SK-N-DZ (cell line): Measurements from ENCODE around the gene GRID1.
"Not testable (repeated sequence)": the region's sequence is repeated elsewhere in the genome, so short reads cannot be mapped to it uniquely, and the experiment has no call there.

Experiments used
- DNase-seq: peaks from one replicate; pipeline ENCODE4 v3.0.0-alpha.2; 2015; ENCODE audit warnings: low spot score

The GRID1 gene

GRCh38 chr10:86085136-86085535 is 281.5 kb downstream of the GRID1 start:
- DNase-seq = no peak

DNA sequence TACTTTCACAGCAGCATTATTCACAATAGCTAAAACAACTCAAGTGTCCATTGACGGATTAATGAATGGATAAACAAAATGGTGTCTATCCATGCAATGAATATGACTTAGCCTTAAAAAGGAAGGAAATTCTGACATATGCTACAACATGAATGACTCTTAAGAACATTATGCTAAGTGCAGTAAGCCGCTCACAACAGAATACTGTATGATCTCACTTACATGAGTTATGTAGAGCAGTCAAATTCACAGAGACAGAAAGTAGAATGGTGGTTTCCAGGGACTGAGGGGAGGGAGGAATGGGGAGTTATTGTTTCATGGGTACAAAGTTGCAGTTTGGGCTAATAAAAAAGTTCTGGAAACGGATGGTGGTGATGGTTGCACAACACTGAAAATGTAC is 282.0 kb downstream of the GRID1 start:
- no peak for DNase-seq

DNA sequence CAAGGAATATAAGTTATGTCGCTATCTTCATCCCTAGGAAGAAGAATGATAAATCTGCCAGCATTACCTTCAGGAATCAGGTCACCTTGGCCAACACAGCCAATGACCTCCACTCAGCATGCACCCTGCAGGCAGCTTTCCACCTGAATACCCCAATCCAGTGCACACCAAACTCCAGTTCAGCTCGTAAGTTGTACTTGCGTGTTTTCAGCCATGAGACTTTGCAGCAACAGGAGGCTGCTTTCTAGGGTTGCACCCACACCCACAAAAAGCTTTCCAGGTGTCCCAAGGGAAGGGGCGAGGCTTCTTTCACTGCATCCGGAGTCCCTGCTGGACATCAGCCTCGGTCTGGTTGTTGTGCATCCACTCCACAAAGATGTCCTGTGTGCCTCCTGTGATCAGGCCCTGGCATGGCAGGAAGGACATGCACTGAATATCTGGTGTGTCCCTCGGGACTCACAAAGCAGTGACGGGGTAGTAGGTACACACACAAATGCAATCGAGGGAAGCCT is 282.9 kb downstream of the GRID1 start:
- no peak for DNase-seq

GRCh38 chr10:86083206-86083605 is 283.4 kb downstream of the GRID1 start:
- no peak for DNase-seq

- DNase-seq = no peak
Observed at GRCh38 chr10:86082556-86082955, 284.0 kb downstream of the GRID1 start.

DNA sequence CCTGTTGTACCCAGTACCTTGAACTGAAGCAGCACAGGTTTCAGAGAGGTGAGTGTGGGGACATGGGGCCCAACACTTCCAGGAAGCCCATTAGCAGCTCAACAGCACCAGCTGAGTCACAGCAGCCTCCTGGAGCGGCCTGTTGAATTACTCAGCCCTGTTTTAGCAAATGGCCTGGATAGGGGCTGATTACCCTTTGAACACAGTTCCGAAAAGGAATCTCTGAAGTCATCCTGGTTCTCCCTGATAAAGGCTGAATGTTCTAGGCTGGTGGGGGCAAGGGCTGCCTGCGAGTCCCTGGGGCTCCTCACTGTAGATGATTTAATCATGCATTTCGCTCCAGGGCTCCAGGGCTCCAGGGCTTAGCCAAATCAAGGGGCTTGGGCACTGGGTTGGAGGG is 287.5 kb downstream of the GRID1 start:
- no peak for DNase-seq

GRCh38 chr10:86078639-86079035 is 288.0 kb downstream of the GRID1 start:
- DNase-seq = no peak

DNA sequence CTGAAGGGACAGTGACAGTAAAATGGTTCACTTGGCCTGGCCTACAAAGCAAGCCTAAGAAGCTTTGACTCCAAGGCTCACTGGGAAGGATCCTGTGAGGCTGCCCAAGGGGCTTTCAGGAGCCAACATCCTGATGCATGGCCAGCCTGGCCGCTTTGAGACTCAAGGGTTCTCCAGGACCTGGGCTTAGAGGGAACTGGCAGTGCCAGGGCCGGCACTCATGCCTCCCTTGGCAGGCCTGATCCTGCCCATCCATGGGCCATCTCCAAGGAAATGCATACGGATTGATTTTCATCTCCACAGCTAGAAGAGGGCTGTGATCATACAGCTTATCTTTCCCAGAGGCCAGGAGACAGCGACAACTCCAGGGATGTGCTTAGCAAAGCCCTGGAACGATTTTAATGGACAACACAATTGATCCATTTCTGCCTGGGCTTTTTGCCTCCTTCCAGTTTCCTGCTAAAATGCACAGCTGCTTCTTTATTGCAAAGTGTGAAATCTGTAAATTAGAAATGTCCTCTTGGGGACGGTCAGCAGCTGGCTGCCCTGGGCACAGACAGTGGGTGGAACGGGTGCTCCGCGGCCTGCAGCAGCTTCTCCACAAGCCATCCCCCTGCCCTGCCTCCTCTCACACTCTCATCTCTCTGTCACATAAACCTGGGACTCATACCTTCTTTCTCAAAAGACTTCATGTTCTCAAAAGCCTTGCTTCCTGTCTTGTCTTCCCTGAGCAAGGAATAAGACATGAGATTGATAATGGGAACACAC is 288.5 kb downstream of the GRID1 start:
- no peak for DNase-seq

DNA sequence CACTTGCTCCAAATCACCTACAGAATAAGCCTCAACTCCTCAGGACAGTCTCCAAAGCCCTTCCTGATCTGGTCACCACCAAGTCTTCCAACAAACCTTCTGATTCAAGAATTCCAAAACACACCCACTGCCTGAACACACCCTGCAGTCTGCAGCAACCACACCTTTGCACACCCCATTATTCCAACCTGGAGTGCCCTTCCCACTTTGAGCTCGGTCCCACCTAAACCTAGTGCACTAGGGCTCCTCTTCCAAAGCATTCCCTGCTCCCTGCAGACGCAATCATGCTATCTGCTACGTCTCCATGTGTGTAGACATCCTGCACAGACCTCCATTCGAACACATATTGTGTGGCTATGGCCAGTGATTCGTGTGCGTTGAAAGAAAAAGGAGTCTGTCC is 289.3 kb downstream of the GRID1 start:
- DNase-seq = no peak

DNA sequence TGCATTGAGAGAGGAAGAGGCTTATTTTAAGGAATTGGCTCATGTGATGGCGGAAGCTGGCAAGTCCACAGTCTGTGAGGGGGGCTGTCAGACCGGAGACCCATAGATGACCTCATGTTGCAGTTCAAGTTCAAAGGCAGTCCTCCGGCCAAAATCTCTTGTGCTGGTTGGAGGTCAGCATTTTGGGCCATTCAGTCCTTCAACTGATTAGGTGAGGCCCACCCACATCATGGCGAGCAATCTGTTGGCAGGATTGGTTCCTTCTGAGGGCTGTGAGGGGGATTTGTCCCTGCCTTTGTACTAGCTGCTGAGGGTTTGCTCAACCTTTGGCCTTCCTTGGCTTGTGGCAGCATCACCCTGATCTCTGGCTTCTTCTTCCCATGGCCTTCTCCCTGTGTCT is 290.1 kb downstream of the GRID1 start:
- not testable (repeated sequence) for DNase-seq

- DNase-seq = no peak
Observed at GRCh38 chr10:86075512-86075911, 291.1 kb downstream of the GRID1 start.

- no peak for DNase-seq
Observed at GRCh38 chr10:86074294-86074693, 292.3 kb downstream of the GRID1 start.

- no peak for DNase-seq
Observed at GRCh38 chr10:86073199-86073977, 293.2 kb downstream of the GRID1 start.

- DNase-seq = no peak
Observed at GRCh38 chr10:86072413-86072812, 294.2 kb downstream of the GRID1 start.

- DNase-seq = no peak
Observed at GRCh38 chr10:86071758-86072157, 294.8 kb downstream of the GRID1 start.

GRCh38 chr10:86071145-86071544 is 295.4 kb downstream of the GRID1 start:
- DNase-seq = no peak

GRCh38 chr10:86070278-86070677 is 296.3 kb downstream of the GRID1 start:
- DNase-seq = no peak

DNA sequence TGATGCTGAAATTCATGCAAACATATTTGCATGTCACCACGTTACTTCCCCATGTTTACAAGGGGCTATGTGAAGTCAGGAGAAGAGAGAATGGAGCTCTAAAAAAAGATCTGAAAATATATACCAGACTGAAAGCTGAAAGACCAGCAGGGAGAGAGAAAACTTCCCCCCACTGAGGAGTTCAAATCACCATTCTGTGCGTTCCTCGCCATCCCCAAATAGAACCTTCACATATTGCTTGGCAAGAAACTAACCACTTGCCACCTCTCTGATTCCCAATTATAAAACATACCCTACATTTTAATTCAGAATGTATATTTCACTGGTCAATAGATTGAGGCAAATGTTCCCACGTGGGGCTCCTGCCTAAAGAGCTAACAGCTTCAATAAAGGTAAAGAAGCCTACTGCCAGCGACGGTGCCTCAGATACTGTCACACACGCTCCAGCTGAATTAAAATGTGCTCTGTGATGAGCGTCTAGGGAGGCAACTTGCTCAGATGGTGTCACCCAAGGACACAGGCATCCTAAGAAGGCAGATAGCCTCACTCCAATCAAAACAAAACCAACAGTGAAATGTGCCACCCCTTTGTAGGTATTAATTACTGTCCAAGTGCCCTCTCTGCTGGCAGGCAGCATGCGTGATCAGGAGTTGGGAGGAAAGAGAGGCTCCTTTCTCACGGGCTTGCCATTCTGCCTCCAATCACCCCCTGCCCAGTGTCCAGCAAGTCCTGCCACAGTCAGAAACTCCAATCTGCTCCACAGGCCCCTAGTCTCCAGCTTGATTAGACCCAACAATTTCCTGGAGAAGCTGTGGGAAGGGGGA is 298.2 kb downstream of the GRID1 start:
- DNase-seq = no peak

- no peak for DNase-seq
Observed at GRCh38 chr10:86067436-86068050, 299.1 kb downstream of the GRID1 start.

DNA sequence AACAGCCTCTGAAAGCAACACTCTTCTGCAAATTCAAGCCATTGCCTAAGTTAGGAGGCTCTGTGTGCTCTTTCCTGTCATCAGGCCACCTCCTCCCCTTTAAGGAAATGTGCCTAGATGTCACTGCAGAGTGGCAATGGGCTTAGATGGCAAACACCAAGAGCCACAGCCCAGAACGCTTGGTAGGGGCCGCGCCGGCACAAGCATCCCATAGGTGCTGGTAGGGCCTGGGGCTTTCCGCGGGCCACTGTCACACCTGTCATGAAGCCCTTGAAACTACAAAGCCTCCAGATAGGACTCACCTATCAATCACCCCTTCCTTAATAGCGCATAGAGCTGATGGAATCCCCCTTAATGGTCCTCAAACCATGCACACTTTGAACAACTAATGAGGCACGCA is 299.9 kb downstream of the GRID1 start:
- DNase-seq = no peak

DNA sequence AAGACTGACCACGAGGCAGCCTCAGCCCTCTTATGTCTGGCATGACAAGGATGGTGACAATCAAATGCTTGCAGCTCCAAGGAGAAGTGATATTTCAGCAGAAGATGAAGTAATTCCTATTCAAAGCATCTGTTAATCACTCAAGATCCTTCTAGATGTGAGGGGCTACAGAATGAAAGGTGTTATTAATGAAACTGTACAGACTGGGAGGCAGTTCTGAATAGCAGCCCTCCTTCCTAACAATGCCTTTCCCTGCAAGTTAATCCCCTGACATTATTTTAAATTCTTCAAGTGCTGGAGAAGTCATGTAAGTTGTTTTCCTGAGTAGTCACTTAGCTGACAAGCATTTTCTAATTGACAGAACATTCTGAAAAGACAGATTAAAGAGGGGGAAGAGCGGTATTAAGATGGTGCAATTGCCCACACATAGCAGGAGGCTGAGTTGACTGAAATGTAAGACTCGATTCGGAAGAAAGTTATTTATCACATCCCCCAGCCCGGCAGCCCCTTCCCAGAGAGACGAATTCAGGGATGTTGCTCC is 300.8 kb downstream of the GRID1 start:
- no peak for DNase-seq
